OCI-LY1 (cell line): ENCODE results near the gene INSRR.

ENCODE experiments used
- H2AFZ ChIP-seq: fragments of 200-600 bp; sonication (generic), shearing (Covaris generic); 2 replicates; pipeline ENCODE4 v1.6.0; 2014; ENCODE audit warnings: antibody characterized with exemption, mild to moderate bottlenecking, low read length
- H3F3A ChIP-seq: fragments of 200-600 bp; sonication (generic), shearing (Covaris generic); 2 replicates; pipeline ENCODE4 v1.6.0; 2014; ENCODE audit warnings: mild to moderate bottlenecking, antibody characterized with exemption, low read length, moderate library complexity; ENCODE audit not compliant: insufficient read depth
- H3K27ac ChIP-seq: fragments of 200-600 bp; sonication (generic); 2 replicates; pipeline ENCODE4 v1.5.1; 2014; ENCODE audit warnings: low read length, mixed run types, mild to moderate bottlenecking, low read depth; ENCODE audit not compliant: poor library complexity, severe bottlenecking
- H3K27me3 ChIP-seq: fragments of 200-600 bp; sonication (generic); 2 replicates; pipeline ENCODE4 v1.6.0; 2014; ENCODE audit warnings: antibody characterized with exemption, mild to moderate bottlenecking, low read length, moderate library complexity; ENCODE audit not compliant: insufficient read depth
- H3K36me3 ChIP-seq: fragments of 200-600 bp; sonication (generic); 2 replicates; pipeline ENCODE4 v1.6.1; 2014; ENCODE audit warnings: mild to moderate bottlenecking, antibody characterized with exemption, low read length, moderate library complexity, mixed read lengths; ENCODE audit not compliant: insufficient read depth
- H3K4me1 ChIP-seq: fragments of 200-600 bp; sonication (generic); 2 replicates; pipeline ENCODE4 v1.5.1; 2014; ENCODE audit warnings: mild to moderate bottlenecking, low read length, moderate library complexity; ENCODE audit not compliant: insufficient read depth, severe bottlenecking
- H3K4me2 ChIP-seq: fragments of 200-600 bp; sonication (generic), shearing (Covaris generic); 2 replicates; pipeline ENCODE4 v1.6.1; 2014; ENCODE audit warnings: low read length
- H3K4me3 ChIP-seq: fragments of 200-600 bp; sonication (generic); 2 replicates; pipeline ENCODE4 v1.5.1; 2014; ENCODE audit warnings: low read length, low read depth, mild to moderate bottlenecking, mixed read lengths; ENCODE audit not compliant: poor library complexity, severe bottlenecking
- H3K79me2 ChIP-seq: fragments of 200-600 bp; shearing (Covaris generic); 2 replicates; pipeline ENCODE4 v1.6.1; 2016; ENCODE audit warnings: mixed run types, low read length, mixed read lengths; ENCODE audit not compliant: insufficient read depth
- H3K9ac ChIP-seq: fragments of 200-600 bp; sonication (generic), shearing (Covaris generic); 2 replicates; pipeline ENCODE4 v1.6.1; 2014; ENCODE audit warnings: mild to moderate bottlenecking, low read length, mixed read lengths
- H3K9me2 ChIP-seq: fragments of 200-600 bp; sonication (generic), shearing (Covaris generic); 2 replicates; pipeline ENCODE4 v1.6.1; 2014; ENCODE audit warnings: low read depth, mild to moderate bottlenecking, low read length, mixed read lengths
- H3K9me3 ChIP-seq: fragments of 200-600 bp; shearing (Covaris generic); 2 replicates; pipeline ENCODE4 v1.6.1; 2014; ENCODE audit warnings: low read length, mixed read lengths
- H4K20me1 ChIP-seq: fragments of 200-600 bp; sonication (generic), shearing (Covaris generic); 2 replicates; pipeline ENCODE4 v1.6.0; 2016; ENCODE audit warnings: mild to moderate bottlenecking, low read length; ENCODE audit not compliant: insufficient read depth
- CTCF ChIP-seq: fragments of 200-600 bp; sonication (generic), shearing (Covaris generic); IDR thresholded peaks from 2 replicates; pipeline ENCODE4 v1.5.1; 2017; ENCODE audit warnings: mild to moderate bottlenecking, antibody characterized with exemption, low read length, moderate library complexity, mixed read lengths
- EZH2 ChIP-seq: fragments of 200-600 bp; sonication (generic), shearing (Covaris generic); IDR thresholded peaks from 2 replicates; pipeline ENCODE4 v1.8.0; 2017; ENCODE audit warnings: borderline replicate concordance, mixed run types, mild to moderate bottlenecking, antibody characterized with exemption, low read length, moderate library complexity, mixed read lengths

Gene INSRR

GRCh38 chr1:156858959-156859522 lies at the start of gene INSRR:
INSRR (minus strand) TSS chr1:156859117; CDS start chr1:156858621, 496 bp downstream.
- no peaks in the 10 kb centered on the region for H3K9me2 ChIP-seq
- H3K79me2 ChIP-seq, result no peaks in the 10 kb centered on the region
- no peak within 1 kb of the TSS for H3K9ac ChIP-seq
- no peaks in the 10 kb centered on the region for H3K36me3 ChIP-seq
- no peaks in the 10 kb centered on the region for H3F3A ChIP-seq
- TF ChIP-seq CTCF (no peak), EZH2 (no peak)
- no peaks in the 10 kb centered on the region for H3K9me3 ChIP-seq
- H3K4me3 ChIP-seq, result no peak within 1 kb of the TSS
- H3K27ac ChIP-seq, result no peak within 1 kb of the TSS
- H3K4me1 ChIP-seq, result peaks cover 5% of the 10 kb centered on the region
- H2AFZ ChIP-seq, result no peak within 1 kb of the TSS
- no peaks in the 10 kb centered on the region for H4K20me1 ChIP-seq
- no peak within 1 kb of the TSS for H3K4me2 ChIP-seq
- 0 out of 2 replicates have a peak, but pooled peaks cover 9% of the 10 kb centered on the region for H3K27me3 ChIP-seq

DNA sequence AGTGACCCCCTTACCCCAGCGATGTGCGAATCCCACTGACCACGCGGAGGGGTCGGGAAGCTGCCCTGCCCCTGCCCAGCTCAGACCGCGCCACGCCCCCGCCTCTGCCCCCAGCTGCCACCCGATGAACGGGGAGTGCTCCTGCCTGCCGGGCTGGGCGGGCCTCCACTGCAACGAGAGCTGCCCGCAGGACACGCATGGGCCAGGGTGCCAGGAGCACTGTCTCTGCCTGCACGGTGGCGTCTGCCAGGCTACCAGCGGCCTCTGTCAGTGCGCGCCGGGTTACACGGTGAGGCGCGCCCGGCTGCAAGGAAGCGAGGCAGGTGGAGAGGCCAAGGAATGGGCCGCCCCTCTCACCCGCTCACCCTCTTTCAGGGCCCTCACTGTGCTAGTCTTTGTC lies 49.6 kb upstream of the INSRR start:
- Histone ChIP-seq H2AFZ (no peak overlapping the region), H3K4me3 (no peak overlapping the region), H3K79me2 (no peaks in the 10 kb centered on the region), H3K9me2 (no peaks in the 10 kb centered on the region), H3F3A (no peaks in the 10 kb centered on the region), H3K9ac (no peak overlapping the region), H3K9me3 (no peaks in the 10 kb centered on the region), H3K36me3 (no peaks in the 10 kb centered on the region), H3K4me1 (no peaks in the 10 kb centered on the region), H3K4me2 (no peak overlapping the region), H3K27ac (no peak overlapping the region), H4K20me1 (no peaks in the 10 kb centered on the region), H3K27me3 (no peaks in the 10 kb centered on the region)
- TF ChIP-seq EZH2, result no peak
- TF ChIP-seq CTCF, result no peak

DNA sequence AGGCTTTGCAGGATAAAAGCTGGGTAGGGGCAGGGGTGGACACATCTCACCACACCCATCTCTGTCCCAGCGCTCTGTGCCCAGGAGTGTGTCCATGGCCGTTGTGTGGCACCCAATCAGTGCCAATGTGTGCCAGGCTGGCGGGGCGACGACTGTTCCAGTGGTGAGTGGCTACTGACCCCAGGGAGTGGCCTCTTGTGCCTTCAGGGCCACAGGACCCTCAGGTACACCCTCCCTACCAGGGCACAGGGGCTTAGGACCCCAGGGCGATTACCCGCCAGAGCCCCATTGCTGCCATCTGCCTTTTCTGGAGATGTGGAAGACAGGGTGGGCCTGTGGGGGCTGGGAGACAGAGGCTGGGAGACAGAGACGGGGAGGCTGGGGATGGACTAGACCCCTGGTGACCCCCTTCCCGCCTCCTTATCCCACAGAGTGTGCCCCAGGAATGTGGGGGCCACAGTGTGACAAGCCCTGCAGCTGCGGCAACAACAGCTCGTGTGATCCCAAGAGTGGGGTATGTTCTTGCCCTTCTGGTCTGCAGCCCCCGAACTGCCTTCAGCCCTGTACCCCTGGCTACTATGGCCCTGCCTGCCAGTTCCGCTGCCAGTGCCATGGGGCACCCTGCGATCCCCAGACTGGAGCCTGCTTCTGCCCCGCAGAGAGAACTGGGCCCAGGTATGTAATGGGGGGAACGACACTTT lies 47.4 kb upstream of the INSRR start:
- H2AFZ ChIP-seq, result no peak overlapping the region
- no peak overlapping the region for H3K4me2 ChIP-seq
- no peaks in the 10 kb centered on the region for H3K79me2 ChIP-seq
- TF ChIP-seq CTCF, result no peak
- no peak for TF ChIP-seq EZH2
- no peaks in the 10 kb centered on the region for H3F3A ChIP-seq
- no peaks in the 10 kb centered on the region for H4K20me1 ChIP-seq
- H3K9me3 ChIP-seq, result no peaks in the 10 kb centered on the region
- no peak overlapping the region for H3K9ac ChIP-seq
- no peaks in the 10 kb centered on the region for H3K4me1 ChIP-seq
- H3K27ac ChIP-seq, result no peak overlapping the region
- H3K4me3 ChIP-seq, result no peak overlapping the region
- no peaks in the 10 kb centered on the region for H3K9me2 ChIP-seq
- H3K27me3 ChIP-seq, result 0 out of 2 replicates have a peak, but pooled peaks cover 4% of the 10 kb centered on the region
- no peaks in the 10 kb centered on the region for H3K36me3 ChIP-seq
